HG02588 (cell line): ENCODE data around the gene EXOC3.
"Not testable (repeated sequence)": the region's sequence is repeated elsewhere in the genome, so short reads cannot be mapped to it uniquely, and the experiment has no call there.

Experiments used
- ATAC-seq: cut with Tn5 transposase; IDR thresholded peaks from one replicate; pipeline ENCODE4 v1.9.1; 2021; ENCODE audit warnings: mild to moderate bottlenecking, moderate library complexity; ENCODE audit not compliant: unreplicated experiment

Gene EXOC3

DNA sequence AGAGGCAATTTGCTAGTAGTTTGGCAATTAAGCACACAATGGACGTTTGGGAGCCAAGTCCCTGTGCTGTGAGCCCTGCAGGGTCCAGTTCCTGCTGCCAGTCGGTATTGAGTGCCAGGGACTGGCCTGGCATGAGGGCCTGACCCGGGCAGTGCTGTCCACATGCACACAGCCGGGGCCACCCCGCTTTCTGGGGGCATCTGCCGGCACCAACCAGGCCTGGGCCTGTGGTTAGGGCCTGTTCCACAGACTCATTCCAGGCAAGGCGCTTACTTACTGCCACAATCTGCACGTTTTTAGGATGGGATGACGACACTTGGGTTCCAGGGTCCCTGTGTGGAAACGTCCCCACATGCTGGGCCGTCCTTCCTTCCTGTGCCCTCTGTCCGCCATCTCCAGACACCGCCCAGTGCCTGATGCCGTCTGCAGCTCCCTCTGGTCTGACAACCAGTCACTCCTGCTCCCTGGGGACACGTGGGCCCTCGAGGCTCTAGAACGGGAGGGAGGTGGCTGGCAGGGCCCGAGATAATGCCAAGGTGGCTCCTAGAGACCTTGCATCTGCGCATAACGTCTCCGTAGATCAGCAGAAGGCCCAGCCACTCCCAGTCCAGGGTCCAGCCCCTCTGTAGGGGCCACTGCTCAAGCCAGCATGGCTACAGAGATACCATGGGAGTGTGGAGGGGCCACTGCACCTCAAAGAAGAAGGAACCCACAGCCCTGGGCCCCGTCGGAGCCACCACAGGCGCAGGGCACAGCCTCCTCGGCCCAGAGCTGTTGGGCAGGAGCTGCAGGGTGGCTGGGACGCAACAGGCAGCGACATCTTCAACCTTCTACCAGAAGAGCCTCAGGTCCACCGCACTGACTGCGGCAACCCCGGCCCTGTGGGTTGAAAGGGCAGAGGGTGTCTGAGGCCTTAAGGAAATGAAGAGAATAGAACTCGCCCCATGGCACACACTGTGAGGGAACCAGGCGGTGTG is 56.5 kb downstream of the EXOC3 start:
- no peak for ATAC-seq

DNA sequence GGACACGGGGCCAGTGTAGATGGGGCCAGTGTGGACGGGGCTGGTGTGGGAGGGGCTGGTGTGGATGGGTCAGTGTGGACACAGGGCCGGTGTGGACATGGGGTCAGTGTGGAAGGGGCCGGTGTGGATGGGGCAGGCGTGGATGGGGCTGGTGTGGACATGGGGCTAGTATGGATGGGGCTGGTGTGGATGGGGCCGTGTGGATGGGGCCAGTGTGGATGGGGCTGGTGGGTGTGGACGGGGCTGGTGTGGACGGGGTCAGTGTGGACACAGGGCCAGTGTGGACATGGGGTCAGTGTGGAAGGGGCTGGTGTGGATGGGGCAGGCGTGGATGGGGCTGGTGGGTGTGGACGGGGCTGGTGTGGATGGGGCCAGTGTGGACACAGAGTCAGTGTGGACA is 57.5 kb downstream of the EXOC3 start:
- ATAC-seq = no peak

DNA sequence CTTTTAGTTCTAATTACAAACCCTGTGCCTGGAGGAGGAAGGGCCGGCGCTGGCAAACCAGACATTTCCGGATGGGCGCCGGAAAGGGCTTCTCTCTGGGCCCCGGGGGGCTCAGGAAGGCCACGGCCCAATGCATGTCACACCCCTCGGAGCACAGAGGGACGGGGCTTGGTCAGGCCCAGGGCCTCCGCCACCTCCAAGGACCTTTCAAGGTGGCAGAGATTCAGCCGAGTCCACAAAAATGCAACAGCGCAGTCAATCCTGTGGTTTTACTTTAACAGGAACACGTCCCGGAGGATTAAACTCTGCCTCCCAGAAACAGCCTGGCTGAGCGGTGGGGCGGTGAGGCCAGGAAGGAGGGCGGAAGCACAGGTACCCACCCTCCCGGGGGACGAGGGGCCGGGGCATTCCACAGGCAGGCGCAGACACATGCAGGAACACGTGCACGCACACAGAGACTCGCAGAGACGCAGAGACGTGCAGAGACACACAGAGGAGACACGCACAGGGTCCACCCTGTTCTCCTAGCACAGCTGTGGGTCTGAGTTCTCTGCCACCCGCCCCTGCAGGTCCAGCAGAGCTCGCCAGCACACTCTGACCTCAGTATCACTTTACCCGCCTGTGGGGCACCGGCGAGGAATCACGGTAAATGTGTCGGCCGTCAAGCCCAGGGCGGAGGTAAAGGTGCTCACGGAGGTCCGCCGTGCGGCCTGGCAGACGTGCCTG is 58.3 kb downstream of the EXOC3 start:
- ATAC-seq = no peak

DNA sequence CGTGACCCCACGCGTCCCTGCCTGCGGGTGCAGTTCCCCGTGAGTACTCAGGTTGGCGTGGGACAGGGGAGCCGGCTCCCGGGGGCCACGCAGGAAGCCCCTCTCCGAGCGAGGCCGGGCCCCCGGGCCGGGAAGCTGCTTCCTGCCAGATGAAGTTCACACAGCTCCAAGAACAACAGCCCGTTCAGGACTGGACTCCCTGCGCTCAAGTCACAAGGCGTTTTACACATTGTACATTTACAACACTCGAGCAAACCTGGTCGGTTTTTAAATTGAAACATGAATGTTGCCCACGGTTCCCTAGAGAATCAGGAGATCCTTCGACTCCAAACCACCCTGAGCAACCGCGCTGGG is 58.8 kb downstream of the EXOC3 start:
- ATAC-seq = no peak

DNA sequence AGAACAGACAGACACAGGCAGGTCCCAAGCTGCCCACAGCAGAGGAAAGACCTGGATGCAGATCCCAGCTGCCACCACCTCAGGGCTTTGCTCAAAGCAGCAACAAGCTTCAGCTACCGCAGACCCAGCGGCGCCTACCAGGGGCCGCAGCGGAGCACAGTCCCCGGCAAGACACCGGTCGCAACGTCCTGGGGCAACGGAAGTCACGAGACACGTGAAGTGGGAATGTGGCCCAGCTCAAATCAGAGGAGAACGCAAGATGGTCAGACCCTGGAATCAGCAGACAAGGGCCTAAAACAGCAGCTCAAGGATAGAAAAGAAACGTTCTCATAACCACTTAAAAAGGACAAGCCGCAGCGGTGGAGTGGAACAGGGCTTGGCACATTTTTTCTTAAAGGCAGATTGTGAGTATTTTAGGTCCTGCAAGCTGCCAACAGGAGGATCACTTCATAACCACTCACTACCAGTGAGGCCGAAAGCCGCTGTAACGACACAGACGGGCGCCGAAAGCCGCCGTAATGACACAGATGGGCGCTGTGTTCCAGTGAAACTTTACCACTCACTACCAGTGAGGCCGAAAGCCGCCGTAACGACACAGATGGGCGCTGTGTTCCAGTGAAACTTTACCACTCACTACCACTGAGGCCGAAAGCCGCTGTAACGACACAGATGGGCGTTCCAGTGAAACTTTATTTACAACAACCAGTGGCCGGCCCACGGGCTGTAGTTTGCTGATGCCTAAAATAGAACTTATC is 59.5 kb downstream of the EXOC3 start:
- no peak for ATAC-seq

DNA sequence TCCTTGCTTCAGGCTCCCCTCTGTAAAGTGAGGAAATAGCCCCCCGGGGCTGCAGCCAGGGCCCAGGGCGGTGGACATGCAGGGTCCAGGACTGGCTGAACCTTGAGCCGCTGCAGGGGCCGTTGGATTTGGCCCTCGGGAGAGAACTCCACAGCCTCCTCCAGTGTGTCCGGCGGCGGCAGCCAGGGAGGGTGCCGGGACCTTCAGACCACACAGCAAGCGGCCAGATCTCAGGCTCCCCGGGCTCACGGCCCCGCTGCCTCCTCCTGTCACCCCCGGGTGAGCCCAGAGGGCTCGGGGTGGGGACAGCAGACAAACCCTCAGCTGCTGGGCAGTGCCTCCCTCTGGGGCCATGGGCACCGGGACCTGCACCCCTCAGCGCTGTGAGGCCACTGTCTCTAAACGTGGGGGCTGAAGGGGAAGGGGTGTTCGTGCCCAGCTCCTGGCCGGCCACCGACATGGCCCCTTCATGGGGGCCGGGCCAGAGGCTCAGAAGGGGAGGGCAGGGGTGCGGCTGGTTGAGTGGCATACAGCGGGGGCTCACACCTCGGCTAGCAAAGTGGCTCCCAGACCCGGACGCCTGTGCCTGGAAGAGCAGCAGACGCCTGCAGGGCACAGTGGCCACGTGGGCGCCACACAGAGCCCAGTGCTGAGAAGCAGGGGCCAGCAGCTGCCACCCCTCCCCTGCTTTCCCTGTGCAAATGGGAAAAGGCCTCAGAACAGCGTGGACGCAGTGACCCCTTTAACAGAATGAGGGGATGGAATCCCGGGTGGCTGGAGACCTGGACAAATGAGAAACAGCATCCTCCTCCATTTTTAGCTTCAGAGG is 61.6 kb downstream of the EXOC3 start:
- no peak for ATAC-seq

DNA sequence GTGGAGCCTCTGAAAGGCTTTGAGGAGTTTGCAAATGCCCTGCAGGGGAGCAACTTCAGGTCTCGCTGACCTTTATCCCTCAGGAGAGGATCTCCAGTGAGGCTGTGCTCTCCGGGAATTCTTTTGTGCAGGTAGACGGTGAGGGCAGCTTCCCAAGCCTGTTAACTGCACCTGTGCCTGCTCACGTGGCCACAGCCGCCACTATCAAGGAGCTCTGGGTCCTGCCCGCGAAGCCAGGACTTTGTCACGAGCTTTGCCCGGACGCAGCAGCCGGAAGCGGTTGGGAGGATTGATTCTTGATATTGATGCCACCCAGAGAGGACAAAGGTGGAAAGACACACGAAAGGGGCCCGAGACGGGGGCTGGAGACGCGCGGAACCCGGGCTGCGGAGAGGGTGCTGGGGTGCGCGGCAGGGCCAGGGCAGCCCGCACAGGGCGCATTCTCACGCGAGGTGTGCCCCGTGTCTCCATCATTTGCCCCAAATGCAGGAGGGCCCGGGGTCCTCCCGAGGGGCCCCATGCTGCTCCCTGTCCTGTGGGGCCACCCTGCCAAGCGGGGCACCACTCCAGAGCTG is 63.1 kb downstream of the EXOC3 start:
- ATAC-seq = no peak

DNA sequence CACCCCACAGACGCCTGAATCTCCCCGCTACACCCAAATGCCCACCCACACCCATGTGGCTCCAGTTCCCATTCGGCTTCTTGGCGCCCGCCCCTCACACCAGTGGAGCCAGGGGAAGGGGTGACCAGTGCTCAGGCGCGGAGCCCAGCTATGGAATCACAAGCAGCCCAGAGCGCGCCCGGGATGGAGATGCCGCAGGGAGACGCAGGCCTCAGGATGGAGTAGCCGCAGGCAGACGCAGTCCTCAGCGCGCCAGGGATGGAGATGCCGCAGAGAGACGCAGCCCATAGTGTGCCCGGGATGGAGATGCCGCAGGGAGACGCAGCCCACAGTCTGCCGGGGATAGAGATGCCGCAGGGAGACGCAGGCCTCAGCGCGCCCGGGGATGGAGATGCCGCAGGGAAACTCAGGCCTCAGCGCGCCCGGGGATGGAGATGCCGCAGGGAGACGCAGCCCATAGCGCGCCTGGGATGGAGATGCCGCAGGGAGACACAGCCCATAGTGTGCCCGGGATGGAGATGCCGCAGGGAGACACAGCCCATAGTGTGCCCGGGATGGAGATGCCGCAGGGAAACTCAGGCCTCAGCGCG is 65.1 kb downstream of the EXOC3 start:
- not testable (repeated sequence) for ATAC-seq

DNA sequence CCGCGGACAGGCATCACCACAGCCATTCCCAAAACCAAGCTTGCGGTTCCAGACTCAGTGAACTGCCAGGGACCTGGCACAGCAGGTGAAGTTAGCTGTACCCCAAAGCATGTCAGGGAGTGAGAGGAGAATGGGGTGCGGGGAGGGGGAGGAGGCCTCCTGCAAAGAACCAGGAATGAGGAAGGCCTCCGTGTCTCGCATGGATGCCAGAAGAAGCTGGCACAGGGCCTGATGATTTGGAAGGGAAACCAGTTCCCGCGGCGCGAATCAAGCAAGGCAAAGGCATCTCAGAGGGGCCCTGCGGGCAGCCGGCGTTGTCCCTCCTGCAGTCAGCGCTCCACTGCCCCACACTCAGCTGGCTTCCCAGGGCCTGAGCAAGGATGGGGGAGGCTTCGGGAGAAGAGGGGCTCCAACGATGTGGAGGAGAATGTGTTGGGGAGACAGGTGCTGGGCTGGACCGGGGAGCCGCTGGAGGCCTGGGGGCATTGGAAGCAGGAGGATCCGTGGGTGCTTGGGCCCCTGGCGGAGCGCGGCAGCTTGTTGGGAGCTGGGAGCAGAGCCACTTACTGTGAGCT is 66.7 kb downstream of the EXOC3 start:
- no peak for ATAC-seq

DNA sequence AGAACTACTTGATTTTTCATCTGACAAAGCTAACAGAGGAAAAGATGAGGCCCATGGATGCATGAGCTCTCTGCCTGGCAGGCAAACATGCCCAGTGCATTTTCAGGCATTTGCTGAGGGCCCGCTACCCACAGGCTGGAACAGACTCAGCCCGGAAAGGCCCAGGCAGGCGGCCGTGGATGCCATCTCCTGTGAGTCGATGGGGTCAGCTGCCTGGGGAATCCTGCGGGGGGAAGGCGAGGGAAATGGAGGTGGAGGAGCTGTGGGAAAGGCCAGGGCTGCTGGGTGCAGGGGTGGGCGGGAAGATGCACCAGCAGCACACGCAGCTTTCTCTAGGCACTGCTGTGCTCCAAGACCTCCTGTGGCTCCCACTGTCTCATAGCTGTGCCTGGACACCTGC is 67.5 kb downstream of the EXOC3 start:
- ATAC-seq = no peak

DNA sequence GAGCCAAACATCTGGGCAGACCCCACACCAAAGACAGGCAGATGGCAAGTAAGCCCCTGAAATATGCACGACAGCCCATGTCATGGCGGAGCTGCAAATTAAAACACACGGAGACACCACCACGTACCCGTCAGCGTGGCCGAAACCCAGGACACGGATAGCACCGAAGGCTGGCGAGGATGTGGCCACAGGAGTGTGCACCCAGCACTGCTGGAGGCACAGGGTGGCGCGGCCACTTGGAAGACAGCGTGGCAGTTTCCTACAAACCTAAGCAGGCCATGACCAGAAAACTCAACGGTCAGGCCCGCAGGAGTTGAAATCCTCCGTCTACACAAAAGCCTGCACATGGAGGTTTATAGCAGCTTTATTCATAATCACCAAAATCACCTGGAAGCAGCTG is 68.5 kb downstream of the EXOC3 start:
- no peak for ATAC-seq

DNA sequence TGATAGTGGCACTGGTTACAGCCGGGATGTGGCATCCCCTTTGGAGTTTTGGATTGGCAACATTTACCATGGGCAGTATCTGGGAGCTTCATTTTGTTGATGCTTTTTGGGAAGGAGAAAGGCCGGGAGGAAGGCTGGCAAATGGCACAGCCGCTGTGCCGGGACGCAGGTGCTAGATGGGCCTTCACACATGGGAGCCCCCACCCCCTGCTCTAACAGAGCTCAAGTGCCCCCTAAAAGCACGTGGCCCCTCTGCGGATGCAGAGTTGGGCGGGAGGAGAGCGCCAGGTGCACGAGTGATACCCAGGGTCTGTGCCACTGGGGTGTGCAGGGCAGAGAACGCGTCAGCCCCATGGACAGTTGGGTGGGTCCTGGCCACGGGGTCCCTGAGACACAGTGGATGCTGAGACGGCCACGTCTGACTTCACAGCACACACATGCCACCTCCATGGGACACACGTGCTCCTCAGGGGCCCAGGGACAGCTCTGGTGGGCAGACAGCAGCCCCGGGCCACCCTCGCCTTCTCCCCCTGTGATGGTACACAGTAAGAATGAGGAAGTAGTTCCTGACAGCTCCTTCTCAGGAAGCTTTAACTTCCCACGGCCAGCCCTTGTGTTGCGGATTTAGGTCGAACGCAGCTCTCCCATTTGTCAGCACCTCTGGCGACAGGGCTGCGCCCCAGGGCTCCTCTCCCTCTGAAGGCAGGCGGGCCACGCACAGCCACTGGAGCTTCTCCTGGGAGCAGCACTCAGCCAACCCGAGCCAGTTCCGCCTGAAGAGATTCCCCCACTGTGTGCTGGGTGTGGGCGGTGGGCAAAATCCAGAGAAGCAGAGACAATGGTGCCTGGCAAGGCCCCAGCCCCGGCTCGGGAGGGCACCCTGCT is 70.5 kb downstream of the EXOC3 start:
- ATAC-seq = no peak

DNA sequence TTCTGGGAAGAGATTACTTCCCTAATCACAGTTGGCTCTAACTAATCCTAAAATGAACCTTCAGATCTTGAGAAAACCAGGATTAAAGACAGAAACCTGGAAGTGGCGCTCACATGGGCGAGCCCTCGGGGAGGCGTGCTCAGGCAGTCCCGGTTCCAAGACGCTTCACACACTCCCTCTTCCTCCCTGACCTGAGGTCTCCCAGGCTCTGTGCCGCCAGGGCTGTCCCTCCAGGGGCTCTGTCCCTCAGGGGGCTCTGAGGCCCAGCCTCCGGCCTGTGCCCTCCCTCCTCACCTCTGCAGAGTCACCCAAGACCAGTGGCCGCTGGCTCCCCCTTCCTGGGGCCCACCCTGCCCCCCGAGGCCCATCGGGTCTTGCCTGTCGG is 71.1 kb downstream of the EXOC3 start:
- no peak for ATAC-seq

DNA sequence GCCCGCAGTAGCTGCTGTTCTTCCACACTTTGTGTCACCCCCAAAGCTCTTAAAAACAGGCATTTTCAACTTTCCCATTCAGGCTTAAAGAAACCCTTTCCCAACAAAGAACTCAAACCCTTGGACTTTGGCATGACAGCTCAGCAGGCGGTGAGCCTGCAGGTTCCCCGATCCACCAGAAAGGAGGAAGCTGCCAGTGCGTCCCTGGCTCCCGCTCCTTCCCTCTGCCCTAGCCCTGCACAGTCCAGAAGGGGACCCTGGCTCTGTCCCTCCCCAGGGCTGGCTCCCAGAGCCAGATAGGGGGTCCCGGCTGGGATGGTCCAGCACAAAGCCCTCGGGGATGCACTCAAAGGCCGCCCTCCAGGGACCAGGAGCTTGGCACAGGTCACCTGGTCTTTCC is 71.7 kb downstream of the EXOC3 start:
- no peak for ATAC-seq

DNA sequence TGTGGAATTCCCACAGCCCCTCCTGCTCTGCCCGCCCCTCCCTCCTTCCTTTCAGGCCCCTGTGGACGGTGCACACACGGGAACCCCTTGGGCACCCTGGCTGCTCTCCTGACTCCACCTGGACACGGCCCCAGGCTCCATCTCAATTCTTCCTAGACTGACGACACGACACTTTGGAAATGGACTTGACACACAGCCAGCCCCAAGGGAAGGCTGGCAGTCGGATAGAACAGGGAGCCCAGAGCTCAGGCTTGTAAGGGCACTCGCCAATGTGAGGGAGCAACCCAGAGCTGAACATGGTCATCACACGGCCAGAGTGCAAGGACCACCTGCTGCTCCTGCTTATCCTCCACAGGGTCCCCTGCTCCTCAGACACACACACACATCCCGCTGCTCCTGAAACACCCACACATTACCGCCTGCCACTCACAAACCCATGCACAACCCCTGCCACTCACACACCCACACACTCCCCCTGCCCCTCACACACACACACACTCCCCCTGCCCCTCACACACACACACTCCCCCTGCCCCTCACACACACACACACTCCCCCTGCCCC is 72.4 kb downstream of the EXOC3 start:
- no peak for ATAC-seq

DNA sequence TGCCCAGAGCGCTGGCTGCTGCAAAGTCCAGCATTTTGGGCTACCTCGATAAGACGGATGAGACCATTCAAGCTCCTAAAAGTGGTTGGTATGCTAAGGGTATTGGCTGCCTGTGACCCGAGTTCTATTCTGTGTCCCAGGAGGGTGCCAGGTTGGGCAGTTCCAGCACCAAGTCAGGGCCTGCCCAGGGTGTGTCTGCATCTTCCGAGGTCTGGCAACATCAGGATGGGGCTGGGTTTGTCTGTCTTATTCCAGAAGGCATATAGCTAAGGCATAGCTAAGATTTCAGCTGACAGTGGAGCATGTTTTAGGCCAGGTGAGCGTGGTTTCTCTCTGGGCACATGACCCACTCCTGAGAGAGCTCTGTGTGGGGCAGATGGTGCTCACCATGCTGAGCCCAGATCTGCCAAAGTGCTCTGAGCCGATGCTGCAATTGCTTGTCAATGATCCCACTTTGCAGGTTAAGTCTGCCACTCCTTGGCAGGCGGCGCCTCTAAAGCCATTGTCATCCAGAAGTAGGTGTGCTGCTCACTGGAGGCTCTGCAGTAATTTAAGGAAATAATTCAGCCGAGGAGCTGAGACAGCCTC is 73.5 kb downstream of the EXOC3 start:
- ATAC-seq = no peak
